HEK293T (cell line): ENCODE measurements around the gene ECHDC1.

ENCODE experiments used
- ARNT ChIP-seq: fragments of 450-650 bp; IDR thresholded peaks from 2 replicates; pipeline ENCODE4 v1.6.1; 2017; ENCODE audit warnings: mild to moderate bottlenecking
- BHLHE40 ChIP-seq: fragments of 450-650 bp; IDR thresholded peaks from 2 replicates; pipeline ENCODE4 v1.6.1; 2016; ENCODE audit warnings: mild to moderate bottlenecking, moderate library complexity, borderline replicate concordance
- ELF4 ChIP-seq: fragments of 450-650 bp; IDR thresholded peaks from 2 replicates; pipeline ENCODE4 v1.6.1; 2017; ENCODE audit warnings: antibody characterized with exemption
- FOXA1 ChIP-seq: fragments of 450-650 bp; IDR thresholded peaks from 2 replicates; pipeline ENCODE4 v1.6.1; 2016; ENCODE audit warnings: mild to moderate bottlenecking
- FOXK2 ChIP-seq: fragments of 450-650 bp; IDR thresholded peaks from 2 replicates; pipeline ENCODE4 v1.6.1; 2016; ENCODE audit warnings: mild to moderate bottlenecking
- FOXM1 ChIP-seq: fragments of 450-650 bp; IDR thresholded peaks from 2 replicates; pipeline ENCODE4 v1.6.1; 2017; ENCODE audit warnings: mild to moderate bottlenecking, borderline replicate concordance
- HDGF ChIP-seq: fragments of 450-650 bp; IDR thresholded peaks from 2 replicates; pipeline ENCODE4 v1.6.1; 2017; ENCODE audit warnings: antibody characterized with exemption, borderline replicate concordance
- NFRKB ChIP-seq: fragments of 450-650 bp; IDR thresholded peaks from 2 replicates; pipeline ENCODE4 v1.6.1; 2016; ENCODE audit warnings: mild to moderate bottlenecking, moderate library complexity
- PKNOX1 ChIP-seq: fragments of 450-650 bp; IDR thresholded peaks from 2 replicates; pipeline ENCODE4 v1.6.1; 2016
- SP1 ChIP-seq: fragments of 450-650 bp; IDR thresholded peaks from 2 replicates; pipeline ENCODE4 v1.6.1; 2017
- SUZ12 ChIP-seq: fragments of 450-650 bp; IDR thresholded peaks from 2 replicates; pipeline ENCODE4 v1.6.1; 2016; ENCODE audit warnings: mild to moderate bottlenecking
- ZNF384 ChIP-seq: fragments of 450-650 bp; IDR thresholded peaks from 2 replicates; pipeline ENCODE4 v1.6.1; 2016

- no peak for TF ChIP-seq ELF4
- no peak for TF ChIP-seq SP1
- no peak for TF ChIP-seq FOXA1
- no peak for TF ChIP-seq BHLHE40
- TF ChIP-seq FOXM1 = no peak
- TF ChIP-seq NFRKB = no peak
- no peak for TF ChIP-seq HDGF
- TF ChIP-seq PKNOX1 = no peak
- no peak for TF ChIP-seq ZNF384
- TF ChIP-seq ARNT = no peak
- no peak for TF ChIP-seq FOXK2
- no peak for TF ChIP-seq SUZ12
These were observed 99.9 kb downstream of the ECHDC1 start for GRCh38 chr6:127243501-127243900.
